Natural killer cell (primary cell): ENCODE measurements around the gene PCTP. TPM values are rescaled to one million over a fixed set of nuclear protein-coding genes. Genes with fewer than 3 reads are reported as not detected.

ENCODE experiments used
- ATAC-seq, 3 donors: fragments of 150-1000 bp in 2 of 3; fragments of 200-7000 bp in 1 of 3; cut with Tn5 transposase; 1 replicate in 1 of 3; 2 replicates in 2 of 3; pipeline ENCODE4 v1.10.0; 2021; ENCODE audit warnings: mild to moderate bottlenecking in 2 of 3, moderate library complexity in 2 of 3
- DNase-seq, 2 donors: peaks; one replicate each; pipeline versions ENCODE4 v3.0.0 to v3.0.0-alpha.2; 2013 to 2021; ENCODE audit warnings: mixed read lengths in 1 of 2
- H3K27ac ChIP-seq: one replicate; pipeline ENCODE4 v1.5.1; 2013; ENCODE audit warnings: mild to moderate bottlenecking, low read length
- H3K27me3 ChIP-seq: one replicate; pipeline ENCODE4 v1.6.1; 2013; ENCODE audit warnings: low read length; ENCODE audit not compliant: control insufficient read depth, insufficient read depth
- H3K36me3 ChIP-seq: one replicate; pipeline ENCODE4 v1.6.1; 2013; ENCODE audit warnings: low read length; ENCODE audit not compliant: control insufficient read depth, insufficient read depth
- H3K4me1 ChIP-seq: one replicate; pipeline ENCODE4 v1.6.1; 2013; ENCODE audit warnings: low read length; ENCODE audit not compliant: control insufficient read depth, insufficient read depth
- H3K4me3 ChIP-seq: one replicate; pipeline ENCODE4 v1.5.1; 2013; ENCODE audit warnings: low read length
- H3K9me3 ChIP-seq: one replicate; pipeline ENCODE4 v1.6.1; 2013; ENCODE audit warnings: low read length; ENCODE audit not compliant: control insufficient read depth, insufficient read depth
- H3K27ac Mint-ChIP-seq, 2 donors: one replicate each; pipeline ENCODE4 v1.8.0; 2022; ENCODE audit warnings: mild to moderate bottlenecking in 2 of 2, mixed read lengths in 2 of 2, moderate library complexity in 1 of 2
- H3K27me3 Mint-ChIP-seq, 2 donors: one replicate each; pipeline ENCODE4 v1.8.0; 2022; ENCODE audit warnings: low read depth in 2 of 2, mixed read lengths in 2 of 2
- H3K36me3 Mint-ChIP-seq: one replicate; pipeline ENCODE4 v1.8.0; 2022; ENCODE audit warnings: mixed read lengths
- H3K4me1 Mint-ChIP-seq, 2 donors: one replicate each; pipeline ENCODE4 v1.8.0; 2022; ENCODE audit warnings: mixed read lengths in 2 of 2
- H3K4me3 Mint-ChIP-seq: one replicate; pipeline ENCODE4 v1.8.0; 2022; ENCODE audit warnings: mild to moderate bottlenecking, moderate library complexity, mixed read lengths
- H3K9me3 Mint-ChIP-seq, 2 donors: one replicate each; pipeline ENCODE4 v1.8.0; 2022; ENCODE audit warnings: mixed read lengths in 2 of 2
- CTCF ChIP-seq: fragments of 200-600 bp; IDR thresholded peaks from one replicate; pipeline ENCODE4 v1.8.0; 2022; ENCODE audit warnings: antibody characterized with exemption
- WGBS: methylation state at CpG from one replicate; pipeline ENCODE4 v1.1.7; 2013; ENCODE audit warnings: missing lambda C conversion rate; ENCODE audit not compliant: insufficient coverage; 5-methylcytosine and 5-hydroxymethylcytosine counted together
- intact Hi-C: fragments of 100-400 bp; cut with micrococcal nuclease; formaldehyde crosslinking; loops from one replicate; pipeline ENCODE4 v1.14.2; 2022
- total RNA-seq, 4 donors: library from RNA; stranded (reverse); fragments of 120-200 nt in 1 of 4; gene quantifications; one replicate each; pipeline versions ENCODE4 v1.2.3 to v1.2.4, GENCODE V29; 2013 to 2022

The PCTP gene
- total RNA-seq, 3 donors from 2014 or later (not counting 1 experiment from before 2014, with no cell fraction given): 6.3 to 9.5 (median 9.2) TPM

DNA sequence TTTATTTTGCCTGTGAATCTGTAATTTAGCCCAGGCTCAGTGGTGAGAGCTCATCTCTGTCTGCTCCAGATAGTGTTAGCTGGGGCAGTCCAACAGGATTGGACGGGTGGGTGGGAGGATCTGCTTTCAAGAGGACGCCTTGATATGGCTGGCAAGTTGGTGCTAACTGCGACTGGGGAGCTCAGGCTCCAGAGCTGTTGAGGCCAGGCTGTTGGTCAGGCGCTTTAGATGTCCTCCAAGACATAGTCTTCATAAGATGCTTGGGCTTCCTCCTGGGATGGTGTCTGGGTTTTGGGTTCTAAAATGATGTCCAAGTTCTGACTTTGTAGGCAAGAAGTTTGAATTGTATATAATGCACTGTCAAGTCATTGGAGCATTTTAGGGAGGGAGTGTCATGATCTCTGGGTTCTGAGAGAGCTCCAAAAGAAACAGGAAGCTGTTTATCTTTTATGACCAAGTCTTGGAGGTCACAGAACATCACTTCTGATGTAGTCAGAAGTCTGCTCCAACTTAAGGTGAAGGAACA, 12.8 kb upstream of the PCTP start:
- H3K4me1 ChIP-seq: no peaks in the 10 kb centered on the region
- Mint-ChIP-seq H3K4me3 (no peak overlapping the region), H3K27ac (no peak overlapping the region), H3K9me3 (no peaks in the 10 kb centered on the region), H3K36me3 (no peaks in the 10 kb centered on the region), H3K4me1 (no peaks in the 10 kb centered on the region), H3K27me3 (peaks cover 9 to 10% of the 10 kb centered on the region in 2 donors)
- ATAC-seq (no peak), DNase-seq (no peak)
- H3K4me3 ChIP-seq: no peak overlapping the region
- no peak overlapping the region for H3K27ac ChIP-seq
- TF ChIP-seq CTCF: no peak
- intact Hi-C loops: no loop called here
- 89% methylated on average over 4 of the region's 4 CpGs for WGBS
- H3K9me3 ChIP-seq: no peaks in the 10 kb centered on the region
- H3K36me3 ChIP-seq: no peaks in the 10 kb centered on the region
- H3K27me3 ChIP-seq: peaks cover 2% of the 10 kb centered on the region

GRCh38 chr17:55740511-55741355, 10.1 kb upstream of the PCTP start:
- DNase-seq (no peak), ATAC-seq (no peak)
- intact Hi-C loops: no loop called here
- no peak overlapping the region for H3K4me3 Mint-ChIP-seq
- H3K4me1 Mint-ChIP-seq: no peaks in the 10 kb centered on the region
- 89% methylated on average over 10 of the region's 10 CpGs for WGBS
- H3K9me3 Mint-ChIP-seq: no peaks in the 10 kb centered on the region
- no peaks in the 10 kb centered on the region for H3K36me3 Mint-ChIP-seq
- H3K9me3 ChIP-seq: no peaks in the 10 kb centered on the region
- H3K27ac Mint-ChIP-seq: no peak overlapping the region
- no peak overlapping the region for H3K4me3 ChIP-seq
- TF ChIP-seq CTCF: no peak
- H3K27me3 ChIP-seq: peaks cover 6% of the 10 kb centered on the region
- H3K4me1 ChIP-seq: no peaks in the 10 kb centered on the region
- no peak overlapping the region for H3K27ac ChIP-seq
- no peaks in the 10 kb centered on the region for H3K36me3 ChIP-seq
- peaks cover 10 to 13% of the 10 kb centered on the region in 2 donors for H3K27me3 Mint-ChIP-seq

- Mint-ChIP-seq H3K9me3 (no peaks in the 10 kb centered on the region), H3K36me3 (no peaks in the 10 kb centered on the region), H3K4me3 (no peak overlapping the region), H3K27ac (no peak overlapping the region), H3K4me1 (no peaks in the 10 kb centered on the region), H3K27me3 (peaks cover 14 to 18% of the 10 kb centered on the region in 2 donors)
- WGBS: no CpG with 5 or more reads among the region's 3 CpGs
- intact Hi-C loops: no loop called here
- Histone ChIP-seq H3K27ac (no peak overlapping the region), H3K4me3 (no peak overlapping the region), H3K9me3 (no peaks in the 10 kb centered on the region), H3K4me1 (no peaks in the 10 kb centered on the region), H3K36me3 (no peaks in the 10 kb centered on the region), H3K27me3 (peaks cover 6% of the 10 kb centered on the region)
- DNase-seq: no peak
- no peak for ATAC-seq
- no peak for TF ChIP-seq CTCF
These were observed 9.5 kb upstream of the PCTP start for GRCh38 chr17:55741356-55741700.
